SJCRH30 (cell line): ENCODE measurements around the gene C4orf46. TPM values are rescaled to one million over a fixed set of nuclear protein-coding genes. Genes with fewer than 3 reads are reported as not detected.

ENCODE experiments used
- DNase-seq, 2 experiments: peaks; one replicate each; pipeline ENCODE4 v3.0.0-alpha.2; 2015 to 2020
- H3K27ac ChIP-seq: fragments of 250-450 bp; sonication (Bioruptor Pico); 2 replicates; pipeline ENCODE4 v1.5.1; 2020; ENCODE audit warnings: mild to moderate bottlenecking, moderate library complexity
- H3K27me3 ChIP-seq: fragments of 250-450 bp; sonication (Bioruptor Pico); 2 replicates; pipeline ENCODE4 v1.5.1; 2020; ENCODE audit warnings: mild to moderate bottlenecking, moderate library complexity
- H3K36me3 ChIP-seq: fragments of 250-450 bp; sonication (Bioruptor Pico); 2 replicates; pipeline ENCODE4 v1.5.1; 2020; ENCODE audit warnings: mild to moderate bottlenecking, moderate library complexity
- H3K4me1 ChIP-seq: fragments of 250-450 bp; sonication (Bioruptor Pico); 2 replicates; pipeline ENCODE4 v1.5.1; 2020; ENCODE audit warnings: mild to moderate bottlenecking, moderate library complexity
- H3K4me3 ChIP-seq: fragments of 250-450 bp; sonication (Bioruptor Pico); 2 replicates; pipeline ENCODE4 v1.5.1; 2020; ENCODE audit warnings: mild to moderate bottlenecking, moderate library complexity
- H3K9me3 ChIP-seq: fragments of 250-450 bp; sonication (Bioruptor Pico); replicated peaks from 2 replicates; pipeline ENCODE4 v1.5.1; 2020; ENCODE audit warnings: mild to moderate bottlenecking, moderate library complexity
- total RNA-seq: library from RNA; depleted of rRNA; stranded (reverse); fragments of >200 nt; shearing (Covaris generic); gene quantifications from 2 replicates; pipeline ENCODE4 v1.2.3, GENCODE V29; 2014; rRNA removed

Gene C4orf46
- total RNA-seq, 1 experiment from 2014 or later = 29.1 TPM

DNA sequence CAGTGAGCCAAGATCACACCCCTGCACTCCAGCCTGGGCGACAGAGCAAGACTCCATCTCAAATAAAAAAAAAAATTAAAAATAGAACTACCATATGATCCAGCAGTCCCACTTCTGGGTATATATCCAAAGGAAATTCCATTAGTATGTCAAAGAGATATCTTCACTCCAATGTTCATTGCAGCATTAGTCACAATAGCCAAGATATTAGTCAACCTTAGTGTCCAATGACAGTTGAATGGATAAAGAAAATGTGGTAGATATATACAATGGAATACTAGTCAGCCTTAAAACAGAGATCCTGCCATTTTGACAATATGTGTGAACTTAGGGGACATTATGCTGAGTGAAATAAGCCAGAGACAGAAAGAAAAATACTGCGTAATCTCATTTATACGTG, 49.4 kb downstream of the C4orf46 start:
- H3K27ac ChIP-seq = no peak overlapping the region
- H3K4me1 ChIP-seq = no peaks in the 10 kb centered on the region
- H3K4me3 ChIP-seq = no peak overlapping the region
- no peaks in the 10 kb centered on the region for H3K36me3 ChIP-seq
- no peaks in the 10 kb centered on the region for H3K9me3 ChIP-seq
- H3K27me3 ChIP-seq = no peaks in the 10 kb centered on the region
- DNase-seq = no peak

DNA sequence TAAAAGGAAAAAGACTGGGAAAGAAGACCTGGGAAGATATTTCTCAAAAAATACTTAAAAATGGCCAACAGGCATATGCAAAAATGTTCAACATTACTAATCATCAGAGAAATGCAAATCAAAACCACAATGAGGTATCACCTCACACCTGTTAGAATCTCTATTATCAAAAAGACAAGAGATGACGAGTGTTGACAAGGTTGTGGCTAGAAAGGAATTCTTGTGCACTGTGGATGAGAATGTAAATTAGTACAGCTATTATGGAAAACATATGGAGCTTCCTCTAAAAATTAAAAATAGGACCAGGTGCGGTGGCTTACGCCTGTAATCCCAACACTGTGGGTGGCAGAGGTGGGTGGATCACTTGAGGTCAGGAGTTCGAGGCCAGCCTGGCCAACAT, 50.0 kb downstream of the C4orf46 start:
- Histone ChIP-seq H3K36me3 (no peaks in the 10 kb centered on the region), H3K27me3 (no peaks in the 10 kb centered on the region), H3K27ac (no peak overlapping the region), H3K4me1 (no peaks in the 10 kb centered on the region), H3K4me3 (no peak overlapping the region), H3K9me3 (no peaks in the 10 kb centered on the region)
- DNase-seq = peak; percentile 2 to 6

- Histone ChIP-seq H3K27ac (no peak overlapping the region), H3K4me3 (no peak overlapping the region)
Observed at GRCh38 chr4:158617956-158618355, 53.7 kb downstream of the C4orf46 start.

More at GRCh38 chr4:158617956-158618355, 53.7 kb downstream of the C4orf46 start:
- Histone ChIP-seq H3K27me3 (no peaks in the 10 kb centered on the region), H3K4me1 (no peaks in the 10 kb centered on the region), H3K36me3 (no peaks in the 10 kb centered on the region), H3K9me3 (no peaks in the 10 kb centered on the region)
- no peak for DNase-seq

Other genes with a start within 250 kb of the C4orf46 start
- 0.08 TPM in 1 of 2 replicates, not detected in the other for gene RXFP1, start 150.0 kb downstream of the C4orf46 start, total RNA-seq
- gene ETFDH, start 409 bp upstream of the C4orf46 start, total RNA-seq = 6.1 and 8.9 TPM in 2 replicates
- 26.2 and 26.9 TPM in 2 replicates for gene PPID, start 51.5 kb upstream of the C4orf46 start, total RNA-seq
- 15.9 and 18.4 TPM in 2 replicates for gene FNIP2, start 97.1 kb upstream of the C4orf46 start, total RNA-seq